OCI-LY3 (cell line): ENCODE data around the gene IL4.

Experiments
- CTCF ChIP-seq: fragments of 200-600, 300-600 bp; sonication (generic); IDR thresholded peaks from 2 replicates; pipeline ENCODE4 v1.5.1; 2014; ENCODE audit warnings: antibody characterized with exemption, low read length, low read depth
- EZH2phosphoT487 ChIP-seq: fragments of 200-600 bp; shearing (Covaris generic); IDR thresholded peaks from 2 replicates; pipeline ENCODE4 v1.6.1; 2018; ENCODE audit warnings: antibody characterized with exemption, mixed run types, low read depth

GRCh38 chr5:132673488-132673887 is 301 bp upstream of the IL4 start:
- TF ChIP-seq CTCF (no peak), EZH2phosphoT487 (no peak)
